PC-3 (cell line): ENCODE data around the gene TSPEAR.

Experiments used
- CTCF ChIP-seq: fragments of 300-600 bp; sonication (generic); conservative IDR thresholded peaks from 2 replicates; pipeline ENCODE4 v1.5.1; 2017; ENCODE audit warnings: antibody characterized with exemption, low read depth, mild to moderate bottlenecking, low read length
- EZH2 ChIP-seq: fragments of 300-600 bp; sonication (generic); IDR thresholded peaks from one replicate; pipeline ENCODE4 v1.6.1; 2017; ENCODE audit warnings: antibody characterized with exemption, mild to moderate bottlenecking, low read length; ENCODE audit not compliant: unreplicated experiment
- EZH2phosphoT487 ChIP-seq: fragments of 300-600 bp; sonication (generic); IDR thresholded peaks from 2 replicates; pipeline ENCODE4 v1.6.1; 2018; ENCODE audit warnings: mild to moderate bottlenecking, antibody characterized with exemption, low read length, borderline replicate concordance

- no peak for TF ChIP-seq CTCF
- TF ChIP-seq EZH2phosphoT487 = no peak
- no peak for TF ChIP-seq EZH2
Observed at GRCh38 chr21:44497703-44498126, 213.7 kb downstream of the TSPEAR start.
